Stomach (tissue), 4 donors: ENCODE measurements around the gene TBL3.

ENCODE experiments used
- EP300 ChIP-seq: sonication (generic); formaldehyde crosslinking; IDR thresholded peaks from one replicate; pipeline ENCODE4 v1.6.1; 2017; ENCODE audit warnings: antibody characterized with exemption
- POLR2A ChIP-seq, 4 donors: fragments of 450-650 bp; IDR thresholded peaks; one replicate each; pipeline ENCODE4 v1.6.1; 2016; ENCODE audit warnings: antibody characterized with exemption in 4 of 4, control low read depth in 2 of 4, mild to moderate bottlenecking in 1 of 4, moderate library complexity in 1 of 4
- TF ChIP-seq, protein P1 (sequence below), 7 experiments: fragments of 450-650 bp in 4 of 7; fragments of 200-600 bp in 3 of 7; sonication (generic) in 3 of 7; IDR thresholded peaks; one replicate each; pipeline ENCODE4 v1.5.1; 2016 to 2019; ENCODE audit warnings: antibody characterized with exemption in 7 of 7, control low read depth in 2 of 7, mild to moderate bottlenecking in 1 of 7

DNA sequence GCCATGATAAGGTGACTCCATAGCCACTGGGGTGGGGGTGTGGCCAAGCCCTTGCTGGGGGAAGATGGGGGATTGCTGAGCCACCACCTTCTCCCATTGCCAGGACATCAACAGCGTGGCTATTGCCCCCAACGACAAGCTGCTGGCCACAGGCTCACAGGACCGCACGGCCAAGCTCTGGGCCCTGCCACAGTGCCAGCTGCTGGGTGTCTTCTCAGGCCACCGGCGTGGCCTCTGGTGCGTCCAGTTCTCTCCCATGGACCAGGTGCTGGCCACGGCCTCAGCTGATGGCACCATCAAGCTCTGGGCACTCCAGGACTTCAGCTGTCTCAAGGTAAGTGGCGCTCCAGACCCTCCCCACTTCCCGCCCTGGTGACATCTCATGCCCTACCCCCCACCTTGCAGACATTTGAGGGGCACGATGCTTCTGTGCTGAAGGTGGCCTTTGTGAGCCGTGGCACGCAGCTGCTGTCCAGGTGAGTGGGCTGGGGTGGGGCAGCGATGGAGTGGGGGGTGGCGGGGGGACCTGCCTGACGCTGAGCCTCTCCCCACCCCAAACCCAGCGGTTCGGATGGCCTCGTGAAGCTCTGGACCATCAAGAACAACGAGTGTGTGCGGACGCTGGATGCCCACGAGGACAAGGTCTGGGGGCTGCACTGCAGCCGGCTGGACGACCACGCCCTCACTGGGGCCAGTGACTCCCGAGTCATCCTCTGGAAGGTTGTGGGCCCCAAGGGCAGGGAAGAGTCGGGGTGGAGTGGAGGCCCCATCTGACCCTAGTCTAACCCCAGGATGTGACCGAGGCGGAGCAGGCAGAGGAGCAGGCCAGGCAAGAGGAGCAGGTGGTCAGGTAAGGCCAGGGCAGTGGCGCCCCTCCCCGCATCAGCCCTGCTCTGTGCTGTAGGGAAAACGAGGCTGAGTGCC, 5.4 kb downstream of the TBL3 start:
- TF ChIP-seq, protein P1, sequence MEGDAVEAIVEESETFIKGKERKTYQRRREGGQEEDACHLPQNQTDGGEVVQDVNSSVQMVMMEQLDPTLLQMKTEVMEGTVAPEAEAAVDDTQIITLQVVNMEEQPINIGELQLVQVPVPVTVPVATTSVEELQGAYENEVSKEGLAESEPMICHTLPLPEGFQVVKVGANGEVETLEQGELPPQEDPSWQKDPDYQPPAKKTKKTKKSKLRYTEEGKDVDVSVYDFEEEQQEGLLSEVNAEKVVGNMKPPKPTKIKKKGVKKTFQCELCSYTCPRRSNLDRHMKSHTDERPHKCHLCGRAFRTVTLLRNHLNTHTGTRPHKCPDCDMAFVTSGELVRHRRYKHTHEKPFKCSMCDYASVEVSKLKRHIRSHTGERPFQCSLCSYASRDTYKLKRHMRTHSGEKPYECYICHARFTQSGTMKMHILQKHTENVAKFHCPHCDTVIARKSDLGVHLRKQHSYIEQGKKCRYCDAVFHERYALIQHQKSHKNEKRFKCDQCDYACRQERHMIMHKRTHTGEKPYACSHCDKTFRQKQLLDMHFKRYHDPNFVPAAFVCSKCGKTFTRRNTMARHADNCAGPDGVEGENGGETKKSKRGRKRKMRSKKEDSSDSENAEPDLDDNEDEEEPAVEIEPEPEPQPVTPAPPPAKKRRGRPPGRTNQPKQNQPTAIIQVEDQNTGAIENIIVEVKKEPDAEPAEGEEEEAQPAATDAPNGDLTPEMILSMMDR (IDR thresholded peaks at IDR 0.05) = no peak
- TF ChIP-seq POLR2A (IDR thresholded peaks at IDR 0.05) (no peak), EP300 (no peak)
